MM.1S (cell line): ENCODE data around the gene CFAP74.
A peak's percentile ranks its signal among the peaks of the same experiment; 100 is the strongest.

Source experiments
- DNase-seq: peaks from one replicate; pipeline ENCODE4 v3.0.0-alpha.2; 2015
- H2AFZ ChIP-seq: fragments of 300-600 bp; sonication (generic); 2 replicates; pipeline ENCODE4 v1.6.0; 2016; ENCODE audit warnings: antibody characterized with exemption, low read length
- H3F3A ChIP-seq: fragments of 300-600 bp; sonication (generic); 2 replicates; pipeline ENCODE4 v1.6.1; 2016; ENCODE audit warnings: mild to moderate bottlenecking, antibody characterized with exemption, low read length, moderate library complexity, mixed read lengths; ENCODE audit not compliant: insufficient read depth
- H3K27ac ChIP-seq: fragments of 300-600 bp; sonication (generic); 2 replicates; pipeline ENCODE4 v1.5.1; 2016; ENCODE audit warnings: mild to moderate bottlenecking, low read length
- H3K27me3 ChIP-seq: fragments of 300-600 bp; sonication (generic); replicated peaks from 2 replicates; pipeline ENCODE4 v1.6.0; 2016; ENCODE audit warnings: low read length; ENCODE audit not compliant: insufficient read depth
- H3K36me3 ChIP-seq: fragments of 300-600 bp; sonication (generic); replicated peaks from 2 replicates; pipeline ENCODE4 v1.6.1; 2016; ENCODE audit warnings: mild to moderate bottlenecking, low read length, mixed read lengths; ENCODE audit not compliant: insufficient read depth
- H3K4me1 ChIP-seq: fragments of 300-600 bp; sonication (generic); 2 replicates; pipeline ENCODE4 v1.6.1; 2016; ENCODE audit warnings: low read length, mixed read lengths
- H3K4me2 ChIP-seq: fragments of 300-600 bp; sonication (generic); 2 replicates; pipeline ENCODE4 v1.6.0; 2016; ENCODE audit warnings: low read depth, low read length
- H3K4me3 ChIP-seq: fragments of 300-600 bp; sonication (generic); 2 replicates; pipeline ENCODE4 v1.5.1; 2016; ENCODE audit warnings: low read length, mixed read lengths
- H3K79me2 ChIP-seq: fragments of 300-600 bp; sonication (generic); 2 replicates; pipeline ENCODE4 v1.6.1; 2016; ENCODE audit warnings: mixed run types, low read length, mixed read lengths
- H3K9ac ChIP-seq: fragments of 300-600 bp; sonication (generic); 2 replicates; pipeline ENCODE4 v1.6.1; 2016; ENCODE audit warnings: low read length, mixed read lengths
- H3K9me2 ChIP-seq: fragments of 300-600 bp; sonication (generic); replicated peaks from 2 replicates; pipeline ENCODE4 v1.6.1; 2016; ENCODE audit warnings: mild to moderate bottlenecking, low read length, mixed read lengths; ENCODE audit not compliant: insufficient read depth
- H3K9me3 ChIP-seq: fragments of 300-600 bp; sonication (generic); replicated peaks from 2 replicates; pipeline ENCODE4 v1.6.1; 2016; ENCODE audit warnings: mild to moderate bottlenecking, low read length, mixed read lengths; ENCODE audit not compliant: insufficient read depth
- H4K20me1 ChIP-seq: fragments of 300-600 bp; sonication (generic); 2 replicates; pipeline ENCODE4 v1.6.1; 2016; ENCODE audit warnings: mild to moderate bottlenecking, low read length, moderate library complexity, mixed read lengths; ENCODE audit not compliant: insufficient read depth
- CTCF ChIP-seq: fragments of 300-600 bp; sonication (generic); IDR thresholded peaks from 2 replicates; pipeline ENCODE4 v1.5.1; 2016; ENCODE audit warnings: antibody characterized with exemption, low read length, mixed read lengths
- EZH2 ChIP-seq: fragments of 300-600 bp; sonication (generic); optimal IDR thresholded peaks from 2 replicates; pipeline ENCODE3; 2017; ENCODE audit warnings: low read depth, mild to moderate bottlenecking, antibody characterized with exemption, low read length, mixed read lengths
- EZH2phosphoT487 ChIP-seq: fragments of 300-600 bp; sonication (generic); IDR thresholded peaks from 2 replicates; pipeline ENCODE4 v1.6.1; 2018; ENCODE audit warnings: antibody characterized with exemption, low read length

Gene CFAP74

DNA sequence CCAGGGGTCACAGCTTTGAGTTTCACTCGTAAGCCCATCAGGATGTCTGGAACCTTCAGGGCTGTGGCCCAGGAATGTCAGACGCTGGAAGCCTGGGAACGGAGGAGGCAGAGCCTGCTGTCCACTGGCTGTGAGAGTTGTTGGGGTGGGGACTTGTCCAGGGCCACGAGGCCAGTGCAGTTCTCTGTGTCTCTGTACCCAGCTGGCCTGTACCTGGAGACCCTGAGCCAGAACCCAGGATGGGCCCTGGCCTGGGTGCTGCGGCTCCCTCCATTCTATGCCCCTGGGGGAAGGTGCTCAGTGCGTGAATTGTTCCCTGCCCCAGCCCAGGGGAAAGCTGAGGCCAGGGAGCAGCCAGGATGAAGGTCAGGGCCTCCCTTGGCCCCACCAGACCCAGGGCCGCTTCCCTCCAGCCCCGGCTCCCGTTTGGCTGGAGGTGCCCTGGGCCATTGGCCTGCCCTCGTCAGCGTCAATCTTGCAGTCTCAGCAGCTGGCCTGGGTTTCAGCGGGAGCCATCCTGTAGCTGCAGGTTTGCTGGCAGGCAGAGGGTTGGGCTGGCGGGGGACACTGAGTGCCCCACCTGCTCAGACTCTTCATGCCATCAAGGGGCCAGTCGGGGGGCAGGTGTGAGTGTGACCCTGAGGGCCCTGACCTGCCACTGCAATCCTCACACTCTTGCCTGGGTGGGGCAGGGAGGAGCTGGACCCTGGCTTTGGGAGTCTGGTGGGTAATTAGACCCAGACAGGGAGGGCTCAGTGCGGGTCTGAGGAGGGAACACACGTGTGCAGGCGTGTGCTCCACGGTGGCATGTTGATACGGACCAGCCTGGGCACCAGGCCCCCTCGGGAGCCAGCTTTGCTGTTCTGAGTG is 89.2 kb downstream of the CFAP74 start:
- TF ChIP-seq EZH2phosphoT487 (no peak), EZH2 (no peak), CTCF (no peak)
- Histone ChIP-seq H3K9me3 (no peaks in the 10 kb centered on the region), H3K27me3 (peaks cover 5% of the 10 kb centered on the region; the same call in 1 of the 2 replicates), H4K20me1 (no peaks in the 10 kb centered on the region), H3F3A (peaks cover 10% of the 10 kb centered on the region), H3K4me2 (no peak overlapping the region), H3K9ac (no peak overlapping the region), H3K4me1 (peaks cover 21% of the 10 kb centered on the region), H2AFZ (no peak overlapping the region), H3K27ac (no peak overlapping the region), H3K9me2 (no peaks in the 10 kb centered on the region), H3K79me2 (no peaks in the 10 kb centered on the region), H3K36me3 (no peaks in the 10 kb centered on the region), H3K4me3 (no peak overlapping the region)
- no peak for DNase-seq

DNA sequence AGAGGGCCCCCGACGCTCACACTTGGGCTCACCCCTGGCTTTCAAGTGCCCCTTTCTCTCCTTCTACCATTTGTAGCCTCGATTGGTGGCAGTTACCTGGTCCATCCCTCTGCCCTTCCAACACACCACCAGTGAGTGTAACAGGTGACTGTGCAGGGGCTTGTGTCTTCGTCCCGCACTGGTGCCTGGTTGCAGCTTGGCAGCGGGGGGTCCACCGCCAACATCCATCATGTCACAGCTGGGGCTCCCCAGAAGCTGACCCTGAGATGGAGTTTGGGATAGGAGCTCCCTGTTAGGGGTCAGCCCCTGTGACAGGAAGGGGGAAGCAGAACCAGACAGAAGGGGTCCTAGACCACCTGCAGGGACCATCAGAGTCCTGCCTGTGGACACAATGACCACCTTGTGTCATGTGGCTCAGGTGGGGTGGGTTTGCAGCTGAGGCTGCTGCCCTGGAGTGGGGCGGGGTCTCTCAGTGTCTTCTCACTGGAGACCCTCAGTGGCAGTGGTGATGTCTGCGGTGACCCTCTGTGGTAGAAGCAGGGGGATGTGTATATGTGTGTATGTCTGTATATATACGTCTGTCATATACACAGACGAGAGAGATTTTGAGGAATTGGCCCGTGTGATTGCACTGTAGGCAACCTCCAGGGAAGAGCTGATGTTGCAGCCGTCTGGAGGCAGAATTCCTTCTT is 92.1 kb downstream of the CFAP74 start:
- Histone ChIP-seq H3K27me3 (peaks cover 5% of the 10 kb centered on the region; the same call in 1 of the 2 replicates), H3K79me2 (peaks cover 7% of the 10 kb centered on the region), H3F3A (peaks cover 26% of the 10 kb centered on the region), H3K9me3 (no peaks in the 10 kb centered on the region), H3K9me2 (no peaks in the 10 kb centered on the region), H3K36me3 (no peaks in the 10 kb centered on the region), H3K4me2 (no peak overlapping the region), H3K4me3 (no peak overlapping the region), H2AFZ (no peak overlapping the region), H3K4me1 (peaks cover 33% of the 10 kb centered on the region), H3K9ac (no peak overlapping the region), H3K27ac (no peak overlapping the region), H4K20me1 (no peaks in the 10 kb centered on the region)
- no peak for TF ChIP-seq EZH2phosphoT487
- TF ChIP-seq CTCF = no peak
- no peak for TF ChIP-seq EZH2
- no peak for DNase-seq

DNA sequence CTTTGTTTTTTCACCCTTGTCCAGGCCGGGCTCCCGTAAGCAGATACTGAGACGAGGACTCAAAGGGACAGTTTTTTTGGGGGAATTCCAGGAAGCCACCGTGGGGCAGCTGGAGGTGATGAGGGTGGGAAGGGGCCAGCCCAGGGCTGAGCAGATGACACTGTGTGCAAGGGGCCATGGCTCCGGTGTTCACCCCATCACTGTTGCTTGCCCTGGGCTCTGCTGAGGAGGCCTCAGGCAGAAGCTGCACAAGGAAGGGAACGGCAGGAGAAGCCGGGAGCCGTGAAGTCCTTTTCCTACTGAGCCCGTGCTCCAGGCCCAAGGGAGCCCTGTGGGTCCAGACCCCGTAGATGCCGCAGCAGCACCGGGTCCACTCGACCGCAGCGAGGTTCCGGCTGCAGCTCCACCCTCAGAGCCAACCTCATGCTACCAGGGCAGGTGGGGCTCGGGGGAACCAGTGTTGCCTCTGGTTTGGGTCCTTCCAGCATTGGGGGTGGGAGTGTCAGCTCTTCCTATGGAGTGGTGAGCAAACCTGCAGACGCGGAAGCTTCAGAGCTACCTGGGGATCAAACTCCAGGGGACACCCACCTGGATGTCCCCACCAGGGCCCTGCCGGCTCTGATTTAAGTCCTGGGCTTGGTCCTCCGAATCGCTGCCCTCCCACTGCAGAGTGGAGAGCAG is 92.8 kb downstream of the CFAP74 start:
- Histone ChIP-seq H3K9me2 (no peaks in the 10 kb centered on the region), H3K4me1 (peaks cover 40% of the 10 kb centered on the region), H3K79me2 (peaks cover 7% of the 10 kb centered on the region), H4K20me1 (no peaks in the 10 kb centered on the region), H3K27ac (peak overlapping the region; percentile 72; the same call in 1 of the 2 replicates), H3K9me3 (no peaks in the 10 kb centered on the region), H2AFZ (no peak overlapping the region), H3K36me3 (no peaks in the 10 kb centered on the region), H3K9ac (no peak overlapping the region), H3K4me3 (no peak overlapping the region), H3K4me2 (no peak overlapping the region), H3F3A (peaks cover 26% of the 10 kb centered on the region), H3K27me3 (peaks cover 5% of the 10 kb centered on the region; the same call in 1 of the 2 replicates)
- TF ChIP-seq EZH2 (no peak), CTCF (no peak), EZH2phosphoT487 (no peak)
- DNase-seq = no peak
